Central memory CD4-positive, alpha-beta T cell (primary cell): ENCODE measurements around the gene KCND1.
A peak's percentile ranks its signal among the peaks of the same experiment; 100 is the strongest.
"Not testable (repeated sequence)": the region's sequence is repeated elsewhere in the genome, so short reads cannot be mapped to it uniquely, and the experiment has no call there.

Source experiments
- DNase-seq: peaks from one replicate; pipeline ENCODE4 v3.0.0; 2022
- total RNA-seq, 3 experiments: gene quantifications; one replicate each; lab custom pipeline; 2026; lab: John Stamatoyannopoulos, UW

KCND1 gene
- total RNA-seq, result 1.1 to 2.3 (median 1.3) reads per million in 3 experiments

GRCh38 chrX:48971249-48972219 is at the start of gene KCND1:
Gene KCND1, minus strand, starts transcription at chrX:48971844. Its CDS starts 1,573 bp downstream, at chrX:48970271.
- no peak for DNase-seq

- DNase-seq, result no peak
These were observed 48.1 kb upstream of the KCND1 start for GRCh38 chrX:49019599-49020249.

GRCh38 chrX:49019050-49019449 is 47.4 kb upstream of the KCND1 start:
- DNase-seq, result no peak

- DNase-seq, result no peak
These were observed 32.1 kb upstream of the KCND1 start for GRCh38 chrX:49003696-49004095.

- DNase-seq, result peak; percentile 83
These were observed 30.7 kb upstream of the KCND1 start, which contains the start of gene GRIPAP1 for GRCh38 chrX:49002091-49002935. Gene GRIPAP1, minus strand, starts transcription at chrX:49002264. Its CDS starts 35 bp downstream, at chrX:49002229.

GRCh38 chrX:49001521-49002090 is 30.0 kb upstream of the KCND1 start:
- peak; percentile 70 for DNase-seq

- DNase-seq, result no peak
These were observed 29.0 kb upstream of the KCND1 start for GRCh38 chrX:49000636-49001035.

- DNase-seq, result no peak
These were observed 27.4 kb upstream of the KCND1 start for GRCh38 chrX:48999030-48999429.

- DNase-seq, result no peak
These were observed 26.7 kb upstream of the KCND1 start for GRCh38 chrX:48998391-48998790.

- DNase-seq, result no peak
These were observed 26.2 kb upstream of the KCND1 start for GRCh38 chrX:48997865-48998264.

GRCh38 chrX:48997455-48997854 is 25.8 kb upstream of the KCND1 start:
- no peak for DNase-seq

- no peak for DNase-seq
These were observed 25.3 kb upstream of the KCND1 start for GRCh38 chrX:48996969-48997368.

- DNase-seq, result no peak
These were observed 20.7 kb upstream of the KCND1 start for GRCh38 chrX:48992341-48992740.

- no peak for DNase-seq
These were observed 17.8 kb upstream of the KCND1 start for GRCh38 chrX:48989483-48989882.

- DNase-seq, result no peak
These were observed 12.3 kb upstream of the KCND1 start for GRCh38 chrX:48983896-48984295.

GRCh38 chrX:48983081-48983480 is 11.4 kb upstream of the KCND1 start:
- no peak for DNase-seq

GRCh38 chrX:48981178-48981577 is 9.5 kb upstream of the KCND1 start:
- DNase-seq, result no peak

- not testable (repeated sequence) for DNase-seq
These were observed 8.7 kb upstream of the KCND1 start for GRCh38 chrX:48980341-48980740.

GRCh38 chrX:48978226-48978625 is 6.6 kb upstream of the KCND1 start:
- DNase-seq, result no peak

- DNase-seq, result no peak
These were observed 4.4 kb upstream of the KCND1 start for GRCh38 chrX:48976086-48976485.

GRCh38 chrX:48975541-48975940 is 3.9 kb upstream of the KCND1 start:
- no peak for DNase-seq

- DNase-seq, result no peak
These were observed 3.4 kb upstream of the KCND1 start for GRCh38 chrX:48975041-48975440.
